SU-DHL-6 (cell line): ENCODE results near the gene TANGO2.

Source experiments
- EZH2phosphoT487 ChIP-seq: fragments of 200-600 bp; sonication (generic), shearing (Covaris generic); conservative IDR thresholded peaks from 2 replicates; pipeline ENCODE4 v1.6.1; 2018; ENCODE audit warnings: mild to moderate bottlenecking, antibody characterized with exemption, low read length, moderate library complexity, mixed read lengths
- TF ChIP-seq, protein P1 (sequence below): fragments of 200-600 bp; sonication (generic); IDR thresholded peaks from one replicate; pipeline ENCODE4 v1.5.1; 2017; ENCODE audit warnings: antibody characterized with exemption, mild to moderate bottlenecking, low read length, moderate library complexity; ENCODE audit not compliant: insufficient read depth, poor library complexity, severe bottlenecking

DNA sequence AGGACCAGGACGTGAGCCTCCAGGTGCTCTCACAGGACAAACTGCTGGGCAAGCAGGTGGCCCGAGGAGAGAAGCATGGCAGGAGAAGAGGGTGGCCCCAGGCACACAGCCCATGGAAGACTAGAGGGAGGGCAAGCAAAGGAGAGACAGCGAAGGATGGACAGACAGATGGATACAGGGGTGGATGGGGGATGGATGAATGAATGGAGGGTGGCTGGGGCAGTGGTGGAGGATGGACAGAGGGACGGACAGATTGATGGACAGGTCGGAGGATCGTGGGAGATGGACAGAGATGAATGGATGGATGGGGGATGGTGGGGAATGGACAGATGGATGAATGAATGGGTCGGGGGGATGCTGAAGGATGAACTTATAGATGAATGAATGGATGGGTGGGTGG, 27.0 kb upstream of the TANGO2 start:
- no peak for TF ChIP-seq EZH2phosphoT487
- TF ChIP-seq, protein P1, sequence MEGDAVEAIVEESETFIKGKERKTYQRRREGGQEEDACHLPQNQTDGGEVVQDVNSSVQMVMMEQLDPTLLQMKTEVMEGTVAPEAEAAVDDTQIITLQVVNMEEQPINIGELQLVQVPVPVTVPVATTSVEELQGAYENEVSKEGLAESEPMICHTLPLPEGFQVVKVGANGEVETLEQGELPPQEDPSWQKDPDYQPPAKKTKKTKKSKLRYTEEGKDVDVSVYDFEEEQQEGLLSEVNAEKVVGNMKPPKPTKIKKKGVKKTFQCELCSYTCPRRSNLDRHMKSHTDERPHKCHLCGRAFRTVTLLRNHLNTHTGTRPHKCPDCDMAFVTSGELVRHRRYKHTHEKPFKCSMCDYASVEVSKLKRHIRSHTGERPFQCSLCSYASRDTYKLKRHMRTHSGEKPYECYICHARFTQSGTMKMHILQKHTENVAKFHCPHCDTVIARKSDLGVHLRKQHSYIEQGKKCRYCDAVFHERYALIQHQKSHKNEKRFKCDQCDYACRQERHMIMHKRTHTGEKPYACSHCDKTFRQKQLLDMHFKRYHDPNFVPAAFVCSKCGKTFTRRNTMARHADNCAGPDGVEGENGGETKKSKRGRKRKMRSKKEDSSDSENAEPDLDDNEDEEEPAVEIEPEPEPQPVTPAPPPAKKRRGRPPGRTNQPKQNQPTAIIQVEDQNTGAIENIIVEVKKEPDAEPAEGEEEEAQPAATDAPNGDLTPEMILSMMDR = no peak
